Suprapubic skin (tissue), 4 donors: ENCODE data around the gene TMTC1.

Source experiments
- POLR2A ChIP-seq, 2 donors: fragments of 450-650 bp; IDR thresholded peaks; one replicate each; pipeline ENCODE4 v1.6.1; 2017; ENCODE audit warnings: antibody characterized with exemption in 2 of 2, mild to moderate bottlenecking in 2 of 2, moderate library complexity in 2 of 2
- POLR2AphosphoS5 ChIP-seq, 3 donors: sonication (generic); formaldehyde crosslinking; IDR thresholded peaks; one replicate each; pipeline ENCODE4 v1.6.1; 2017; ENCODE audit warnings: antibody characterized with exemption in 3 of 3
- TF ChIP-seq, protein P1 (sequence below), 2 donors: fragments of 200-600 bp in 1 of 2; fragments of 450-650 bp in 1 of 2; sonication (generic) in 1 of 2; IDR thresholded peaks; one replicate each; pipeline ENCODE4 v1.5.1; 2016 to 2019; ENCODE audit warnings: antibody characterized with exemption in 2 of 2, mild to moderate bottlenecking in 1 of 2, moderate library complexity in 1 of 2

DNA sequence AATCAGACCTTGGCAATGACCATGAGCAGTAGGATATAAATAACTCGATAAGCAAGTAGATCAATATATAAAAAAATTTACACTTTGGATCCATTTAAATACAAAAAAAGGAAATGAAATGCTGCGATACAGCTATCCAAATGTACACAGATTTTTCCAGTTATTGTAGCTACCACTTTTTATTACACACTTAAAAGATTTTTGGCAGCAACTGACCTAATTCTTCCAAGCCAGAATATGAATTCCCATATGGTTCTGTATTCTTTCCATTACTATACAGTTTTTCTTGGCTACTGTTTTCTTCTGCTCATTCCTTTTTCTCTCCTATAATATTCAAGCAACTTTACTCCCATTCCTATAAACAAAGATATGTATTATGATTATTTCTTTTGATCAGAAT, 52.2 kb downstream of the TMTC1 start:
- TF ChIP-seq POLR2A (IDR thresholded peaks at IDR 0.05) (no peak), POLR2AphosphoS5 (IDR thresholded peaks at IDR 0.05) (no peak)
- TF ChIP-seq, protein P1, sequence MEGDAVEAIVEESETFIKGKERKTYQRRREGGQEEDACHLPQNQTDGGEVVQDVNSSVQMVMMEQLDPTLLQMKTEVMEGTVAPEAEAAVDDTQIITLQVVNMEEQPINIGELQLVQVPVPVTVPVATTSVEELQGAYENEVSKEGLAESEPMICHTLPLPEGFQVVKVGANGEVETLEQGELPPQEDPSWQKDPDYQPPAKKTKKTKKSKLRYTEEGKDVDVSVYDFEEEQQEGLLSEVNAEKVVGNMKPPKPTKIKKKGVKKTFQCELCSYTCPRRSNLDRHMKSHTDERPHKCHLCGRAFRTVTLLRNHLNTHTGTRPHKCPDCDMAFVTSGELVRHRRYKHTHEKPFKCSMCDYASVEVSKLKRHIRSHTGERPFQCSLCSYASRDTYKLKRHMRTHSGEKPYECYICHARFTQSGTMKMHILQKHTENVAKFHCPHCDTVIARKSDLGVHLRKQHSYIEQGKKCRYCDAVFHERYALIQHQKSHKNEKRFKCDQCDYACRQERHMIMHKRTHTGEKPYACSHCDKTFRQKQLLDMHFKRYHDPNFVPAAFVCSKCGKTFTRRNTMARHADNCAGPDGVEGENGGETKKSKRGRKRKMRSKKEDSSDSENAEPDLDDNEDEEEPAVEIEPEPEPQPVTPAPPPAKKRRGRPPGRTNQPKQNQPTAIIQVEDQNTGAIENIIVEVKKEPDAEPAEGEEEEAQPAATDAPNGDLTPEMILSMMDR (IDR thresholded peaks at IDR 0.05) = no peak
